H9 (cell line): ENCODE data around the gene PPP1R14C. TPM values are rescaled to one million over a fixed set of nuclear protein-coding genes. Genes with fewer than 3 reads are reported as not detected.

Source experiments
- DNase-seq: peaks from one replicate; pipeline ENCODE4 v3.0.0-alpha.2; 2017
- H2AFZ ChIP-seq: one replicate; pipeline ENCODE4 v1.6.1; 2013; ENCODE audit warnings: mild to moderate bottlenecking, low read length, control low read depth, moderate library complexity
- H2AK5ac ChIP-seq: 2 replicates; pipeline ENCODE4 v1.6.1; 2013; ENCODE audit warnings: low read length, control low read depth, mixed read lengths; ENCODE audit not compliant: insufficient read length
- H2BK120ac ChIP-seq: one replicate; pipeline ENCODE4 v1.6.1; 2013; ENCODE audit warnings: low read depth, mild to moderate bottlenecking, low read length, control low read depth, inconsistent platforms; ENCODE audit not compliant: poor library complexity, severe bottlenecking
- H2BK12ac ChIP-seq: 2 replicates; pipeline ENCODE4 v1.6.1; 2013; ENCODE audit warnings: low read length, control low read depth, mixed read lengths, low read depth; ENCODE audit not compliant: insufficient read length
- H2BK15ac ChIP-seq: 2 replicates; pipeline ENCODE4 v1.6.1; 2013; ENCODE audit warnings: low read depth, low read length, control low read depth
- H2BK20ac ChIP-seq: one replicate; pipeline ENCODE4 v1.6.1; 2013; ENCODE audit warnings: low read depth, mild to moderate bottlenecking, low read length, control low read depth, inconsistent platforms; ENCODE audit not compliant: poor library complexity, severe bottlenecking
- H2BK5ac ChIP-seq: 2 replicates; pipeline ENCODE4 v1.6.1; 2013; ENCODE audit warnings: low read length, control low read depth, mixed read lengths; ENCODE audit not compliant: insufficient read length
- H3K14ac ChIP-seq: 2 replicates; pipeline ENCODE4 v1.6.1; 2013; ENCODE audit warnings: low read length, control low read depth; ENCODE audit not compliant: insufficient read depth
- H3K18ac ChIP-seq: 2 replicates; pipeline ENCODE4 v1.6.1; 2013; ENCODE audit warnings: low read depth, mild to moderate bottlenecking, mixed read lengths, low read length, control low read depth; ENCODE audit not compliant: insufficient read length
- H3K23ac ChIP-seq: 2 replicates; pipeline ENCODE4 v1.6.1; 2013; ENCODE audit warnings: low read length, control low read depth, mixed read lengths, low read depth; ENCODE audit not compliant: insufficient read length
- H3K23me2 ChIP-seq: 2 replicates; pipeline ENCODE4 v1.6.1; 2013; ENCODE audit warnings: low read depth, mild to moderate bottlenecking, mixed read lengths, low read length, control low read depth; ENCODE audit not compliant: insufficient read length, poor library complexity, severe bottlenecking
- H3K27ac ChIP-seq: 2 replicates; pipeline ENCODE4 v1.5.1; 2013; ENCODE audit warnings: low read length, control low read depth, mixed read lengths, low read depth; ENCODE audit not compliant: insufficient read length
- H3K27me3 ChIP-seq: 2 replicates; pipeline ENCODE4 v1.6.1; 2013; ENCODE audit warnings: low read length, control low read depth, inconsistent platforms; ENCODE audit not compliant: insufficient read depth
- H3K4ac ChIP-seq: 2 replicates; pipeline ENCODE4 v1.6.1; 2013; ENCODE audit warnings: low read depth, mild to moderate bottlenecking, control low read depth, inconsistent platforms, low read length, moderate library complexity
- H3K4me1 ChIP-seq: 2 replicates; pipeline ENCODE4 v1.6.1; 2013; ENCODE audit warnings: low read length, control low read depth, inconsistent platforms; ENCODE audit not compliant: insufficient read depth
- H3K4me2 ChIP-seq: 2 replicates; pipeline ENCODE4 v1.6.1; 2013; ENCODE audit warnings: low read length, control low read depth, mixed read lengths; ENCODE audit not compliant: insufficient read length, insufficient read depth
- H3K56ac ChIP-seq: 2 replicates; pipeline ENCODE4 v1.6.1; 2013; ENCODE audit warnings: low read depth, mild to moderate bottlenecking, mixed read lengths, low read length, control low read depth; ENCODE audit not compliant: insufficient read length
- H3K79me1 ChIP-seq: 2 replicates; pipeline ENCODE4 v1.6.1; 2013; ENCODE audit warnings: low read depth, mild to moderate bottlenecking, moderate library complexity, low read length, control low read depth, inconsistent platforms; ENCODE audit not compliant: insufficient read depth, poor library complexity, severe bottlenecking
- H3K79me2 ChIP-seq: 2 replicates; pipeline ENCODE4 v1.6.1; 2013; ENCODE audit warnings: low read length, control low read depth, inconsistent platforms; ENCODE audit not compliant: insufficient read depth
- H3K9ac ChIP-seq: 2 replicates; pipeline ENCODE4 v1.6.1; 2013; ENCODE audit warnings: low read length, control low read depth, mixed read lengths; ENCODE audit not compliant: insufficient read length; ENCODE audit errors: extremely low read depth
- H3K9me3 ChIP-seq: one replicate; pipeline ENCODE4 v1.6.1; 2013; ENCODE audit warnings: low read depth, low read length, inconsistent platforms; ENCODE audit not compliant: control insufficient read depth
- H3T11ph ChIP-seq: one replicate; pipeline ENCODE4 v1.6.1; 2013; ENCODE audit warnings: mild to moderate bottlenecking, low read length, control low read depth, inconsistent platforms
- H4K20me1 ChIP-seq: one replicate; pipeline ENCODE4 v1.6.1; 2013; ENCODE audit not compliant: control insufficient read depth, insufficient read length, insufficient read depth
- H4K5ac ChIP-seq: 2 replicates; pipeline ENCODE4 v1.6.1; 2013; ENCODE audit warnings: low read depth, mild to moderate bottlenecking, mixed read lengths, low read length, control low read depth; ENCODE audit not compliant: insufficient read length
- H4K8ac ChIP-seq: replicated peaks from 2 replicates; pipeline ENCODE4 v1.6.1; 2013; ENCODE audit warnings: low read length, control low read depth, mixed read lengths, low read depth; ENCODE audit not compliant: insufficient read length
- H4K91ac ChIP-seq: 2 replicates; pipeline ENCODE4 v1.6.1; 2013; ENCODE audit warnings: low read depth, mild to moderate bottlenecking, moderate library complexity, mixed read lengths, low read length, control low read depth; ENCODE audit not compliant: insufficient read length
- H3K27ac Mint-ChIP-seq, 3 experiments: 2 replicates in 2 of 3; 3 replicates in 1 of 3; pipeline ENCODE4 v1.8.0; 2020 to 2021; ENCODE audit warnings: mixed read lengths in 3 of 3, mild to moderate bottlenecking in 1 of 3, moderate library complexity in 1 of 3
- H3K27me3 Mint-ChIP-seq: 2 replicates; pipeline ENCODE4 v1.8.0; 2021; ENCODE audit warnings: low read depth, mild to moderate bottlenecking, moderate library complexity, mixed read lengths
- H3K36me3 Mint-ChIP-seq, 3 experiments: 2 replicates in 2 of 3; 3 replicates in 1 of 3; pipeline ENCODE4 v1.8.0; 2020 to 2021; ENCODE audit warnings: low read depth in 3 of 3, mixed read lengths in 3 of 3; ENCODE audit not compliant: insufficient read depth in 1 of 3
- H3K4me1 Mint-ChIP-seq, 2 experiments: 2 replicates each; pipeline ENCODE4 v1.8.0; 2020; ENCODE audit warnings: mixed read lengths in 2 of 2
- H3K4me3 Mint-ChIP-seq, 2 experiments: 2 replicates in 1 of 2; 3 replicates in 1 of 2; pipeline ENCODE4 v1.8.0; 2020 to 2021; ENCODE audit warnings: mild to moderate bottlenecking in 2 of 2, mixed read lengths in 2 of 2, moderate library complexity in 1 of 2
- H3K9me3 Mint-ChIP-seq, 2 experiments: 2 replicates in 1 of 2; 3 replicates in 1 of 2; pipeline ENCODE4 v1.8.0; 2020; ENCODE audit warnings: mild to moderate bottlenecking in 2 of 2, mixed read lengths in 2 of 2, moderate library complexity in 1 of 2
- WGBS: extraction: QIAGEN DNeasy Blood & Tissue Kit; methylation state at CpG from one replicate; pipeline ENCODE4 v1.1.7; 2013; ENCODE audit warnings: missing lambda C conversion rate, low lambda C conversion rate, mixed read lengths; ENCODE audit not compliant: insufficient read length; ENCODE audit errors: extremely low coverage; 5-methylcytosine and 5-hydroxymethylcytosine counted together
- total RNA-seq: library from RNA; stranded (reverse); gene quantifications from 2 replicates; pipeline ENCODE4 v1.2.1, GENCODE V29; 2021
- TF ChIP-seq, protein P1 (sequence below): fragments of 200-600 bp; sonication (generic); conservative IDR thresholded peaks from 3 replicates; pipeline ENCODE4 v1.8.0; 2021; ENCODE audit warnings: antibody characterized with exemption, mild to moderate bottlenecking

PPP1R14C gene
- total RNA-seq, 1 experiment from 2014 or later, result 0.37 TPM

DNA sequence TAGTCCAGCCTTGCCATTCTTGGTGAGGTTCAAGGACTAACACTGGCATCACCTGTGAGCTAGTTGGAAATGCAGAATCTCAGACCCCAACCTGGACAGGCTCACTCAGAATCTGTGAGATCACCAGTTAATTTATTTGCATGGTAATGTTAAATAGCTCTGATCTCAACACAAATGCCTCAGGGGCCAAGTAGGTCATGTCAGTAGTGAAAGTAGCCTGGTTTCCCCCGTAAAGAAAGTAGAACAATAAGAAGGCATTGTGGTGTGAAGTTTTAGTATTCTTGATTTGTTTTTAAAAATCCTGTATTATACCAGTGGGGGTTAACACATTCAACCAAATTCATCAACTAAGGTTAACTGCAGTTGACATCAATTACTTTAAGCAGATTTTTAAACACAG is 105.5 kb downstream of the PPP1R14C start:
- Histone ChIP-seq H2BK12ac (no peak overlapping the region), H3K27me3 (no peaks in the 10 kb centered on the region), H3K56ac (no peak overlapping the region), H4K91ac (no peak overlapping the region), H2AK5ac (no peak overlapping the region), H4K8ac (no peak overlapping the region), H3T11ph (no peak overlapping the region), H3K14ac (no peak overlapping the region), H4K5ac (no peak overlapping the region), H4K20me1 (peaks cover 2% of the 10 kb centered on the region), H3K27ac (no peak overlapping the region), H3K23me2 (no peaks in the 10 kb centered on the region), H3K18ac (no peak overlapping the region), H2BK5ac (no peak overlapping the region), H3K79me1 (no peaks in the 10 kb centered on the region), H3K79me2 (no peaks in the 10 kb centered on the region), H3K4ac (no peak overlapping the region), H3K4me1 (no peaks in the 10 kb centered on the region), H2BK120ac (no peak overlapping the region), H3K9ac (no peak overlapping the region), H3K23ac (no peak overlapping the region), H2BK20ac (no peak overlapping the region), H3K9me3 (no peaks in the 10 kb centered on the region), H2BK15ac (no peak overlapping the region), H2AFZ (no peak overlapping the region), H3K4me2 (no peak overlapping the region)
- Mint-ChIP-seq H3K4me3 (no peak overlapping the region), H3K27me3 (peaks cover 6% of the 10 kb centered on the region; the same call in 1 of the 2 replicates), H3K36me3 (peaks cover 0 to 18% (median 7%) of the 10 kb centered on the region in 3 experiments; a peak in 5 of 7 replicates), H3K4me1 (peaks cover 10 to 13% of the 10 kb centered on the region in 2 experiments), H3K27ac (no peak overlapping the region), H3K9me3 (peaks cover 15 to 19% of the 10 kb centered on the region in 2 experiments)
- DNase-seq, result no peak
- no CpG with 5 or more reads among the region's 1 CpG for WGBS
- TF ChIP-seq, protein P1, sequence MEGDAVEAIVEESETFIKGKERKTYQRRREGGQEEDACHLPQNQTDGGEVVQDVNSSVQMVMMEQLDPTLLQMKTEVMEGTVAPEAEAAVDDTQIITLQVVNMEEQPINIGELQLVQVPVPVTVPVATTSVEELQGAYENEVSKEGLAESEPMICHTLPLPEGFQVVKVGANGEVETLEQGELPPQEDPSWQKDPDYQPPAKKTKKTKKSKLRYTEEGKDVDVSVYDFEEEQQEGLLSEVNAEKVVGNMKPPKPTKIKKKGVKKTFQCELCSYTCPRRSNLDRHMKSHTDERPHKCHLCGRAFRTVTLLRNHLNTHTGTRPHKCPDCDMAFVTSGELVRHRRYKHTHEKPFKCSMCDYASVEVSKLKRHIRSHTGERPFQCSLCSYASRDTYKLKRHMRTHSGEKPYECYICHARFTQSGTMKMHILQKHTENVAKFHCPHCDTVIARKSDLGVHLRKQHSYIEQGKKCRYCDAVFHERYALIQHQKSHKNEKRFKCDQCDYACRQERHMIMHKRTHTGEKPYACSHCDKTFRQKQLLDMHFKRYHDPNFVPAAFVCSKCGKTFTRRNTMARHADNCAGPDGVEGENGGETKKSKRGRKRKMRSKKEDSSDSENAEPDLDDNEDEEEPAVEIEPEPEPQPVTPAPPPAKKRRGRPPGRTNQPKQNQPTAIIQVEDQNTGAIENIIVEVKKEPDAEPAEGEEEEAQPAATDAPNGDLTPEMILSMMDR, result no peak
